DND-41 (cell line): ENCODE results near the gene LRFN2.

Source experiments
- ATAC-seq: fragments of 200-7000 bp; cut with Tn5 transposase; 3 replicates; pipeline ENCODE4 v1.9.1; 2021; ENCODE audit warnings: low read depth; ENCODE audit not compliant: insufficient read depth
- DNase-seq: peaks from one replicate; pipeline ENCODE4 v3.0.0-alpha.2; 2020
- H2AFZ ChIP-seq: 2 replicates; pipeline ENCODE4 v1.6.0; 2012; ENCODE audit warnings: low read depth, low read length
- H3K27ac ChIP-seq: 2 replicates; pipeline ENCODE4 v1.5.1; 2012; ENCODE audit warnings: low read length, inconsistent platforms
- H3K27me3 ChIP-seq: fragments of 200-600 bp; sonication (generic); 2 replicates; pipeline ENCODE4 v1.6.0; 2012; ENCODE audit warnings: low read length, mild to moderate bottlenecking, inconsistent platforms; ENCODE audit not compliant: insufficient read depth, poor library complexity
- H3K36me3 ChIP-seq: 2 replicates; pipeline ENCODE4 v1.5.1; 2012; ENCODE audit warnings: low read length, inconsistent platforms; ENCODE audit not compliant: insufficient read depth
- H3K4me1 ChIP-seq: 2 replicates; pipeline ENCODE4 v1.5.1; 2012; ENCODE audit warnings: mild to moderate bottlenecking, low read length; ENCODE audit not compliant: insufficient read depth
- H3K4me2 ChIP-seq: 2 replicates; pipeline ENCODE4 v1.6.0; 2012; ENCODE audit warnings: mild to moderate bottlenecking, moderate library complexity, low read length, inconsistent platforms; ENCODE audit not compliant: insufficient read depth
- H3K4me3 ChIP-seq, 2 experiments: fragments of 200-600 bp in 1 of 2; shearing (Covaris generic) in 1 of 2; 2 replicates each; pipeline ENCODE4 v1.5.1; 2012 to 2016; ENCODE audit warnings: inconsistent platforms in 2 of 2, low read length in 2 of 2, mild to moderate bottlenecking in 2 of 2, low read depth in 1 of 2, moderate library complexity in 1 of 2
- H3K79me2 ChIP-seq: 2 replicates; pipeline ENCODE4 v1.6.0; 2012; ENCODE audit warnings: low read length, inconsistent platforms; ENCODE audit not compliant: insufficient read depth
- H3K9ac ChIP-seq: 2 replicates; pipeline ENCODE4 v1.6.0; 2012; ENCODE audit warnings: low read depth, mild to moderate bottlenecking, inconsistent platforms, low read length, moderate library complexity
- H3K9me3 ChIP-seq: 2 replicates; pipeline ENCODE4 v1.5.1; 2012; ENCODE audit warnings: low read length, moderate library complexity, mild to moderate bottlenecking, inconsistent platforms; ENCODE audit not compliant: insufficient read depth, severe bottlenecking
- H4K20me1 ChIP-seq: 2 replicates; pipeline ENCODE4 v1.6.0; 2012; ENCODE audit warnings: low read length; ENCODE audit not compliant: insufficient read depth
- CTCF ChIP-seq: IDR thresholded peaks from 2 replicates; pipeline ENCODE4 v1.5.1; 2012; ENCODE audit warnings: borderline replicate concordance, low read length, moderate library complexity, mild to moderate bottlenecking; ENCODE audit not compliant: poor library complexity, severe bottlenecking; ENCODE audit errors: extremely low read depth
- EZH2 ChIP-seq: IDR thresholded peaks from 3 replicates; pipeline ENCODE4 v1.6.1; 2012; ENCODE audit warnings: borderline replicate concordance, low read depth, mild to moderate bottlenecking, moderate library complexity, low read length, inconsistent platforms; ENCODE audit not compliant: severe bottlenecking

Gene LRFN2

GRCh38 chr6:40441150-40441549 is 146.0 kb downstream of the LRFN2 start:
- DNase-seq, result no peak
- Histone ChIP-seq H4K20me1 (no peaks in the 10 kb centered on the region), H3K4me2 (no peak overlapping the region), H3K4me1 (peaks cover 12% of the 10 kb centered on the region), H3K4me3 (no peak overlapping the region), H3K9me3 (no peaks in the 10 kb centered on the region), H2AFZ (no peak overlapping the region), H3K9ac (no peak overlapping the region), H3K27ac (no peak overlapping the region), H3K79me2 (no peaks in the 10 kb centered on the region), H3K27me3 (no peaks in the 10 kb centered on the region), H3K36me3 (no peaks in the 10 kb centered on the region)
- TF ChIP-seq CTCF, result no peak
- no peak for TF ChIP-seq EZH2
- no peak for ATAC-seq

- H3K9me3 ChIP-seq, result no peaks in the 10 kb centered on the region
- H3K4me1 ChIP-seq, result peaks cover 13% of the 10 kb centered on the region
- TF ChIP-seq CTCF (no peak), EZH2 (no peak)
- ATAC-seq (no peak), DNase-seq (no peak)
- no peaks in the 10 kb centered on the region for H3K79me2 ChIP-seq
- H3K4me2 ChIP-seq, result no peak overlapping the region
- H3K27ac ChIP-seq, result no peak overlapping the region
- H3K9ac ChIP-seq, result no peak overlapping the region
- no peaks in the 10 kb centered on the region for H3K36me3 ChIP-seq
- no peak overlapping the region for H3K4me3 ChIP-seq
- no peaks in the 10 kb centered on the region for H3K27me3 ChIP-seq
- no peak overlapping the region for H2AFZ ChIP-seq
- H4K20me1 ChIP-seq, result no peaks in the 10 kb centered on the region
Observed at GRCh38 chr6:40440053-40440452, 147.1 kb downstream of the LRFN2 start.

- Histone ChIP-seq H3K36me3 (no peaks in the 10 kb centered on the region), H3K9ac (no peak overlapping the region), H3K4me1 (peaks cover 13% of the 10 kb centered on the region), H3K4me3 (no peak overlapping the region), H3K79me2 (no peaks in the 10 kb centered on the region), H4K20me1 (no peaks in the 10 kb centered on the region), H3K27ac (no peak overlapping the region), H3K27me3 (no peaks in the 10 kb centered on the region), H2AFZ (no peak overlapping the region), H3K4me2 (no peak overlapping the region), H3K9me3 (no peaks in the 10 kb centered on the region)
- TF ChIP-seq CTCF, result no peak
- TF ChIP-seq EZH2, result no peak
- ATAC-seq (no peak), DNase-seq (no peak)
Observed at GRCh38 chr6:40439026-40439800, 148.0 kb downstream of the LRFN2 start.
